ENCODE measurements around the gene CCDC69.
A peak's percentile ranks its signal among the peaks of the same experiment; 100 is the strongest.

DNA sequence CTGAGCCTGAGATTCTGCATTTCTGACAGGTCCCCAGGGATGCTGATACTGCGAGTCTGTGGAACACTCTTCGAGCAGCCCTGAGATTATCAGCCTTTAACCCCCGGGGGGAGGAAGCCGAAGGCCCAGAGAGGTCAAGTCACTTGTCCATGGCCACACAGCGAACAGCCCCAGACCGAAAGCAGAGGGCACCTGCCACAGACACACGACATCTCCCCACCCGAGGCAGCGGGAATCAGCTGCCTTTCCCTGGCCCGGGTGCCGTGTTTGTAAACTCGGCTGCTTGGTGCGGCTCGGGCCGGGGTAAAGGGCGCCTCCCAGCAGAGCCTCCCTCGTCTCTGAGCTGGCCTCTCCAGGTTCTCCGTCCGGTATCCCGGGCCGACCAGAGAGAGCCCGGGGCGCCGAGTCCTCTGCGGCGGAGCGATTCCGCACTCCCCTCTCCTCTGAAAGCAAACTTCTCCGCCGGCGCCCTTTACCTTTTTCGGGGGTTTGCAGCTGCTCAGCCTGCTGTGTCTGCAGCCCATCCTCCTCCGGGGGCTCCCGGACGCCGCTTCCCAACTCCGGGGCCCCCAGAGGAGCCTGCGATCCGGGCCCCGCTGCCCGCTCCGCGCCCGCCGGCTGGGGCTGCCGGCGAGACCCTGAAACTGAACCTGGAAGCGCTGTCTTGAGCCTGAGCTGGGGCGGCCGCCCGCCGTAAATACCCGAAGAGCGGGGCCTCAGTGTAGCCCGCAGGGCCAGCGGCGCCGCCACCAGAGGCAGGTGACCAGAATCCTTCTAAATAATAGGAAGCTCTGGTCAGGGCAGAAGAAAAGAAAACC lies at the start of gene CCDC69:
- TF ChIP-seq POLR2A (IDR thresholded peaks at IDR 0.05): peak; percentile 78
- TF ChIP-seq, protein P1, sequence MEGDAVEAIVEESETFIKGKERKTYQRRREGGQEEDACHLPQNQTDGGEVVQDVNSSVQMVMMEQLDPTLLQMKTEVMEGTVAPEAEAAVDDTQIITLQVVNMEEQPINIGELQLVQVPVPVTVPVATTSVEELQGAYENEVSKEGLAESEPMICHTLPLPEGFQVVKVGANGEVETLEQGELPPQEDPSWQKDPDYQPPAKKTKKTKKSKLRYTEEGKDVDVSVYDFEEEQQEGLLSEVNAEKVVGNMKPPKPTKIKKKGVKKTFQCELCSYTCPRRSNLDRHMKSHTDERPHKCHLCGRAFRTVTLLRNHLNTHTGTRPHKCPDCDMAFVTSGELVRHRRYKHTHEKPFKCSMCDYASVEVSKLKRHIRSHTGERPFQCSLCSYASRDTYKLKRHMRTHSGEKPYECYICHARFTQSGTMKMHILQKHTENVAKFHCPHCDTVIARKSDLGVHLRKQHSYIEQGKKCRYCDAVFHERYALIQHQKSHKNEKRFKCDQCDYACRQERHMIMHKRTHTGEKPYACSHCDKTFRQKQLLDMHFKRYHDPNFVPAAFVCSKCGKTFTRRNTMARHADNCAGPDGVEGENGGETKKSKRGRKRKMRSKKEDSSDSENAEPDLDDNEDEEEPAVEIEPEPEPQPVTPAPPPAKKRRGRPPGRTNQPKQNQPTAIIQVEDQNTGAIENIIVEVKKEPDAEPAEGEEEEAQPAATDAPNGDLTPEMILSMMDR (IDR thresholded peaks at IDR 0.05): peak in 3 of 4 donors; percentile 6 to 36 (median 25)
